Hematopoietic multipotent progenitor cell (in vitro differentiated cells): ENCODE data around the gene NPL. TPM values are rescaled to one million over a fixed set of nuclear protein-coding genes. Genes with fewer than 3 reads are reported as not detected.

Experiments used
- DNase-seq, 3 donors: peaks; one replicate each; pipeline ENCODE4 v3.0.0-alpha.2; 2011 to 2015; ENCODE audit warnings: low read depth in 2 of 3, low spot score in 2 of 3
- total RNA-seq: library from RNA; depleted of rRNA; stranded (reverse); fragments of >200 nt; gene quantifications from one replicate; pipeline ENCODE4 v1.2.3, GENCODE V29; 2012

NPL gene
- total RNA-seq, 1 donor, result 1.1 TPM

GRCh38 chr1:182860658-182861057 is 71.1 kb downstream of the NPL start:
- no peak for DNase-seq

DNA sequence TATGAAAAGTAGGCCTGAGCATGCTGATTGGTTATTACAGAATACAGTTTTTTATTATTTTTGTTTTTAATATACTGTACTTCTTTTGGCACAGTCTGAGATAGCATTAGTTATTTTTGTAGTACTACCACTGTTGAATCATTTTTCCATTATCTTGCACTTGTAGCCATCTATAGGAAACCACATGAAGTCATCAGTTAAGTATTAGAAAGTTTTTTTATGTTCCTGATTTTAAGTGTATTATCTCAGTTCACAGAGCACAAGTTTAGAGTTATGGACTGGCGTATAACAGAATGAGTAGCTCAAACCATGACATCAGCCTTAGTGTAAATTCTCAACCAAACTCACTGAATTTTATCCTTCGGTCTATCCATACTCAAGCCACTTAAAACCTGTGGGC is 72.4 kb downstream of the NPL start:
- DNase-seq, result peak in 1 of 3 donors; percentile 4

DNA sequence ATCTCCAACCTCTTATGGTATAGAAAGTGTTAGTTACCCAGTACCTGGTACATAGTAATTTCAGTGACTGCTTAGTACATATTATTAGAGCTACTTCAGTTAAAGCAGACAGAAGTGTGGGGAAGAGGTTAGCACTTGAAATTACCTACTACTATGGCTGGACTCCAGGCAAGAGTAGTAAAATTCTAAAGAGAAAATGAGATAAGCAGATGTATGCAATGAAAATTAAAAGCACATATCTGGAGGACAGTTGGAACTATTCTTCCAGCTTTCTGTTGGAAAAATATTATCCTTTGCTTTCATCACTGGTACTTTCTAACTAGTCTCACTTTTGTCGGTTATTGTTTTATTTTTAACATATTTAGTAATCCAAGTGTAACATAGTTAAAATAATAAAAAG is 73.3 kb downstream of the NPL start:
- no peak for DNase-seq

DNA sequence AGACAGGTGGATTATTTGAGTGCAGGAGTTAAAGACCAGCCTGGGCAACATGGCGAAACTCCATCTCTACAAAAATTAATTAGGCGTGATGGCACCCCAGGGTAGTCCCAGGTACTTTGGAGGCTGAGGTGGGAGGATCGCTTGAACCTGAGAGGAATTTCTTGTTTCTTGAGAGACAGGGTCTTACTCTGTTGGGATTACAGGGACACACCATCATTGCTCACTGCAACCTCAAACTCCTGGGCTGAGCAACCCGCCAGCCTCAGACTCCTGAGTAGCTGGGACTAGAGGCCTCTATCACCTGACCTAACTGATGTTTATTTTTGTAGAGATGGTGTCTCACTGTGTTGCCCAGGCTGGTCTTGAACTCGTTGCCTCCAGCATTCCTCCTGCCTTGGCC is 74.4 kb downstream of the NPL start:
- no peak for DNase-seq

- DNase-seq, result no peak
Measured at GRCh38 chr1:182867861-182868260, 78.3 kb downstream of the NPL start.

DNA sequence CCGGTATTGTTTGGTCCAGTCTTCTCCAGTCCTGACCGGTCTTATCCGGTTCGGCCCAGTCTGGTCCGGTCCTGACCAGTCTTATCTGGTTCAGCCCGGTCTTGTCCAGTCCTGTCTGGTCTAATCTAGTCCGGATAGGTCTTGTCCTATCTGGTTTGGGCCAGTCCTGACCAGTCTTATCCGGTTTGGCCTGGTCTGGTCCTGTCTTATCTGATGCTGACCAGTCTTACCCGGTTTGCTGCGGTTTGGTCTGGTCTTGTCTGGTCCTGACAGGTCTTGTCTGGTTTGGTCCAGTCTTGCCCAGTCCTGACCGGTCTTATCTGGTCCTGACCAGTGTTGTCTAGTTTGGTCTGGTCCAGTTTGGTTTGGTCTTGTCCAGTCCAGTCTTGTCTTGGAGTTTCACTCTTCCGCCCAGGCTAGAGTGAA is 79.7 kb downstream of the NPL start:
- DNase-seq, result peak in 1 of 3 donors; percentile 5

DNA sequence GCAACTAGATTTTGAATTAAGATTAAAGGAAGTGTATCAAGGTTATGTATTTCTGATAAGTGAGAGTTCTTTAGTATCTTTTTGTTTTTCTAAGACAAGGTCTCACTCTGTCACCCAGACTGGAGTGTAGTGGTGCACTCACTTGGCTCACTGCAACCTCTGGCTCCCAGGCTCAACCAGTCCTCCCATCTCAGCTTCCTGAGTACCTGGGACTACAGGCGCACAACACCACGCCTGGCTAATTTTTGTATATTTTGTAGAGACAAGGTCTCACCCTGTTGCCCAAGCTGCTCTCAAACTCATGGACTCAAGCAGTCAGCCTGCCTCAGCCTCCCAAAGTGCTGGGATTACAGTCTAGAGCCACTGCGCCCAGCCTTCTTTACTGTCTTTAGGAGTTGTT is 83.3 kb downstream of the NPL start:
- DNase-seq, result no peak

GRCh38 chr1:182875889-182876288 is 86.3 kb downstream of the NPL start:
- DNase-seq, result no peak

DNA sequence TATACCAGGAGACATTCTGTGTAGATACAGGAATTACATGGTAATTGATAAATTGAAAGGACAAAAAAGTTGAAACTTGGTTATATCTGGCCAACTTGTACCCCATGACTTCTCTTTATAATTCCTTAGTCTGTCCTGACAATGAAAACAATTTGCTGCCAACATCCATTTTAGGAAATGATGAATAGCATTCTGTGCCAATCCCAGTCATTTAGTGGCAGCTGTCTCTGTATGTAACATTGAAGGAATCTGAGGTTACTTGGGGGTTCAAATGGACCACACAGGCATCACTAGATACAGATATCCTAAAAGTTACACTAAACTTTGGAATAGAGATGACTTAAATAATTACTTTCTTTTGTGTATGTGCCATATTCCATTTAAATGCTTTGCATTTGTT is 87.8 kb downstream of the NPL start:
- no peak for DNase-seq

- DNase-seq, result no peak
Measured at GRCh38 chr1:182877842-182878241, 88.3 kb downstream of the NPL start.

Other genes starting within 250 kb of the NPL start
- gene RNASEL, start 200.5 kb upstream of the NPL start, total RNA-seq, result 5.9 TPM
- 0.27 TPM for gene RGS16, start 185.4 kb upstream of the NPL start, total RNA-seq
- gene RGS8, start 105.2 kb upstream of the NPL start, total RNA-seq, result under 0.01 TPM
- gene DHX9, start 49.6 kb downstream of the NPL start, total RNA-seq, result 91.6 TPM
- not detected for gene SHCBP1L, start 163.4 kb downstream of the NPL start, total RNA-seq
- 13.2 TPM for gene LAMC1, start 233.6 kb downstream of the NPL start, total RNA-seq